HTR-8/SVneo (cell line): ENCODE data around the gene CACNA1E.

ENCODE experiments used
- DNase-seq: peaks from one replicate; pipeline ENCODE4 v3.0.0; 2011; ENCODE audit warnings: low spot score, mixed read lengths; ENCODE audit not compliant: insufficient read length
- FAIRE-seq: peaks from 2 replicates; lab custom pipeline; 2011; peaks lifted over from hg19 to GRCh38; lab: Jason Lieb, UNC

The CACNA1E gene

DNA sequence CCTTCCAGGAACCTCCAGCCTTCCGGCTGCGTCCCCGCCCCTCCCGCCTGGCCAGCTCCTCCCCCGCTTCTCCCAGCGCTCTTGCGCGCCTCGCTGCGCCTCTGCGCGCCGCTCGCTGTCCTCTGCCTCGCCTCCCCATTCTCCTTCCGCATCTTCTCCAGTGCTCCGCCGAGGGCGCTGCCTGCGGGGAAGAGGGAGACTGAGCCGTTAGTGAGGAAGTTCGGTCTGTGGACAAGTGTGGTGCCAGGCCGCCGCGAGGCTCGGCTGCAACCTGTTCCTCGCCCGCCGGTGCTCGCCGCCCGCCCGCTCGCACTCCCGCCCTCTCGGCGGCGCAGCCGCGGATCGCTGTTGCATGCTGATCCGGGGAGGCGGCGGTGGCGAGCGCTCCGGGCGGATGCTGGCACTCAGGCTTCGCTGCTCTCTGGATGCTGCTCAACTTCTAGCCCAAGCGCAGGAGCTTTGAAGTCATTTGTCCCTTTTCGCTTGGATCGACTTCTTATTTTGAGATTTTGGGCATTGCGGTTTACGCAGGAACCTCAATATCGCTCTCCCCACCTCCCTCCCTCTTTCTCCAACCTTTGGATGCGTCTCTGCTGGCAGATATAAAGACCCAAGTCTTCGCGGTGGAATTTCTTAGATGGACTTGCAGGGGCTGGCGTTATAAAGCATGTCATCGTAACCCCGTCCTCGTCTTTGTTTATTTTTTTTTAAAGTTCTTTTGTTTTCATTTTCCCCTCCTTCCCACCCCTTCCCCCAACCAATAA lies 614 bp upstream of the CACNA1E start:
- DNase-seq (no peak), FAIRE-seq (no peak)

DNA sequence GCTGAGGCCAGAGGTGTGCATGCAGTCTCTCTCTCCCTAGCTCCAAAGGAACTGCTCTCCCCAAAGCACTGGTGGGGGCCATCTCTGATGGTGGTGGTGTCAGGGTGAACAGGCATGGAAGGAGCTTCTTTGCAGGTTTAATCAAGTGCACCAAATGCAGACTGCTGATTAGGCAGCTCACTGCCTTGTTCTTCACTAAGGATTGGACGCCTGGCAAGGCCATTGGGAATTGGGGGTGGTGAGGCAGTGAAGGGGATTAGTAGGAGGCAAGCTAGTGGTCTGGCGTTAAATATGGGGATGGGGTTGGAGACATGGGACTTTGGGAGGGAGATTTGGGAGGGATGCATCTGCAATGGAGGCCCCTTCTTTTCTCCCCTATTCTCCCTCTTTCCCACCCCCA lies 1.5 kb downstream of the CACNA1E start:
- FAIRE-seq: no peak

GRCh38 chr1:181485287-181486097 lies 2.2 kb downstream of the CACNA1E start:
- FAIRE-seq: no peak
- no peak for DNase-seq

More for the DNA sequence above, 1.5 kb downstream of the CACNA1E start:
- no peak for DNase-seq

GRCh38 chr1:181486098-181486420 lies 2.7 kb downstream of the CACNA1E start:
- DNase-seq (no peak), FAIRE-seq (no peak)

DNA sequence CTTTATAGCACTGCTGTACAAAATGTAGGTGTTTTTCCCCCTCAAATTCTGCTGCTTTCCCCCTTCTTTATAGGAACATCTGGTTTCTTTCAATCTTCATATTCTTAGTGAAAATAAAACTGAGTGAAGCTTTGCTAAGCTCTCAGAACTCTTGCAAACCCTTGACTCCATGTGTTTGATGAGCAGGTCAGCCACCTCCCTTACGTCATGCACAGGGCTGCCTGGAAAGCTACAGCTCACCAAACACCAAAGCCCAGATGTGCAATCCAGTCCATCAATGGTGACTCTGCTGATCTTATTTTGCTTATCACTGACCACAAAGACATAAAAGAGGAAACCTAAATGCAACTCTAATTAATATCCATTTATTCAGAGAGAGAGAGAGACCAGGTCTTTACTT lies 5.5 kb downstream of the CACNA1E start:
- no peak for FAIRE-seq
- DNase-seq: no peak

DNA sequence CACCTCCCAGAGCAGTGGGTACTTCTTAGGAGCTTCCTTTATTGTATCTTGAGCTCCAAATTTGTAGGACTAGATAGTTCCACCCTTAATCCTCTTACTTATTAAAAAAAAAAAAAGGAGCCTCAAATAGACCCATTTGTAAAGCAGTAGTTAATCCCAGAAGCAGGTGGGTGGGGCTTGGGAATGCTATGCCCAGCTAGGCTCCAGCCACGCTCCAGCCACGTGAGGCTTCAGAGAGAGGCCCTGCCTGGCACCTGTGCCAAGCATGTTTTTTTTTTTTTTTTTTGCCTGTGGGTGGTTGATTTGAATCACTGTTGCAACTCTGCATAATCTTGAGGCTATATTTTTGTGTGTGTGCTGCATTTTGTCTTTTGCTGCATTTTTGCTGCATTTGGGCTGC lies 7.0 kb downstream of the CACNA1E start:
- FAIRE-seq (no peak), DNase-seq (no peak)

GRCh38 chr1:181490740-181491712 lies 7.7 kb downstream of the CACNA1E start:
- DNase-seq (no peak), FAIRE-seq (no peak)

DNA sequence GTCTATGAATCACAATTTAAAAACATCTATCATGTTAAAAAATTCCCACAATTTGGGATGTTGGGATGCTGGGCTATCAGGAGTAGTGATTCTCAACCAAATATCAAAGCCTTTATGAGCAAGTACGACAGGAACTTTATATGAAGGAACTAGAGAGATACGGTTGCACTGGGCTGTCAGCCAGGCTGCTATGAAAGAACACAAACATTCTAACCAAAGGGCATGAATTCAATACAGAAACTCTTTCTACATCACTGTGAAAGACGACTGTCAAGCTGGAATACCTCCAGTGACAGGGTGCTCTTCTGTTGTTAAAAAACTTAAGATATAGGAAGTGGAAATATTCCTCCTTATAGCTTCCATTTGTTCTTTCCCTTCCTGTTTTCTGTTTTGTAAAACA lies 9.8 kb downstream of the CACNA1E start:
- FAIRE-seq (no peak), DNase-seq (no peak)

GRCh38 chr1:181493885-181494284 lies 10.6 kb downstream of the CACNA1E start:
- no peak for FAIRE-seq

DNA sequence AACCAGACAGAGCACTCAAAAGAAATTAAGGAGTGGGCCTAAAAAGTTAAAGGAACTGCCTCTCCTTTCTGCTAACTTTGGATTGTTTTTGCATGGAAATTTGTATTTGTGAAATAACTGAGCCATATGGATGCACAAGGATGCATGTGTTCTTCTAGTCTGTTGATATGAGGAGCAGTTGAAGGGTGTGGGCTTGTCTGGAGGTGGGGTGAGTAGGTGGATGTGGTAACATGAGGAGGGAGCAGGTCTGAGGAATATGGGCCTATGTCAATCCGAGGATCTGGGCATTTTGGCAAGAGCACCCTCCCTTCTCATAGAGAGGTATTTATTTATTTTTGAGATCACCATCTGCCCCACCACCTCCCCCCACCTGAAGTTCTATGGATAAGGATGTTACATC lies 13.4 kb downstream of the CACNA1E start:
- DNase-seq: no peak
- FAIRE-seq: no peak

More at GRCh38 chr1:181493885-181494284, 10.6 kb downstream of the CACNA1E start:
- DNase-seq: no peak

- no peak for DNase-seq
- FAIRE-seq: no peak
Observed at GRCh38 chr1:181497870-181498269, 14.6 kb downstream of the CACNA1E start.

- DNase-seq: no peak
- FAIRE-seq: no peak
Observed at GRCh38 chr1:181499825-181500224, 16.5 kb downstream of the CACNA1E start.

DNA sequence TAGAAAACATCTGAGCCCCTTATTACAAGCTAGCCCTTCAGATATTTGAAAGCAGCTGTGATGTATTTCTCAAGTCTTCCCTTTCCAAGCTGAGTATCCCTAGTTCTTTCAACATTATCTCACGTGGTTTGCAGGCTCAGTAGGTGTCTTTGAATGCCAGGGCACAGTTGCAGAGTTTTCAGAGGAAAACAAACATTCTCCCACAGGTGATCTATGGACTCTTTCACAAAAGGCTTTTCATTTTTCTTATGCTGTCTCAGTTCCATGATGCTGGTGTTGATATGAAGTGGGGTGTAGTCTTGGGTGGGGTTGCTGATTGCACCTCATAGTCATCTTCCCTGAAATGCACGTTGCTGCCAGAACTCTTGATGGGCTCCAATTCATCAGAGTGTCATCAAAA lies 17.3 kb downstream of the CACNA1E start:
- FAIRE-seq (no peak), DNase-seq (no peak)

- DNase-seq (no peak), FAIRE-seq (no peak)
Observed at GRCh38 chr1:181501612-181502011, 18.3 kb downstream of the CACNA1E start.

GRCh38 chr1:181503171-181503810 lies 20.0 kb downstream of the CACNA1E start:
- no peak for FAIRE-seq

GRCh38 chr1:181504399-181504842 lies 21.1 kb downstream of the CACNA1E start:
- DNase-seq: peak; percentile 15
- FAIRE-seq: no peak

More at GRCh38 chr1:181503171-181503810, 20.0 kb downstream of the CACNA1E start:
- no peak for DNase-seq

- DNase-seq (no peak), FAIRE-seq (no peak)
Observed at GRCh38 chr1:181506563-181507353, 23.4 kb downstream of the CACNA1E start.

- DNase-seq (no peak), FAIRE-seq (no peak)
Observed at GRCh38 chr1:181508486-181509165, 25.3 kb downstream of the CACNA1E start.
